GM23338 (cell line): ENCODE results near the gene CPNE2. TPM values are rescaled to one million over a fixed set of nuclear protein-coding genes. Genes with fewer than 3 reads are reported as not detected.

Source experiments
- ATAC-seq: fragments of 200-7000 bp; cut with Tn5 transposase; 3 replicates; pipeline ENCODE4 v1.9.1; 2020
- DNase-seq: peaks from one replicate; pipeline ENCODE4 v3.0.0-alpha.2; 2015; ENCODE audit warnings: low spot score
- H2AFZ ChIP-seq: fragments of 200-600 bp; sonication (generic); 2 replicates; pipeline ENCODE4 v1.8.0; 2016; ENCODE audit warnings: antibody characterized with exemption, mild to moderate bottlenecking, moderate library complexity
- H3F3A ChIP-seq: fragments of 200-600 bp; sonication (generic); replicated peaks from 2 replicates; pipeline ENCODE4 v1.8.0; 2017; ENCODE audit warnings: antibody characterized with exemption, mixed run types, low read depth
- H3K27ac ChIP-seq: fragments of 200-600 bp; sonication (generic); 2 replicates; pipeline ENCODE4 v1.6.1; 2016; ENCODE audit warnings: low read depth
- H3K27me3 ChIP-seq: fragments of 200-600 bp; sonication (generic); 2 replicates; pipeline ENCODE4 v1.8.0; 2016; ENCODE audit warnings: mild to moderate bottlenecking, mixed run types, moderate library complexity; ENCODE audit not compliant: insufficient read depth
- H3K36me3 ChIP-seq: fragments of 200-600 bp; sonication (generic); 2 replicates; pipeline ENCODE4 v1.8.0; 2016; ENCODE audit warnings: mild to moderate bottlenecking; ENCODE audit not compliant: insufficient read depth
- H3K4me1 ChIP-seq: fragments of 200-600 bp; sonication (generic); 2 replicates; pipeline ENCODE4 v1.8.0; 2016; ENCODE audit warnings: mild to moderate bottlenecking, moderate library complexity; ENCODE audit not compliant: insufficient read depth
- H3K4me2 ChIP-seq: fragments of 200-600 bp; sonication (generic); 2 replicates; pipeline ENCODE4 v1.7.1; 2017; ENCODE audit warnings: mixed run types
- H3K4me3 ChIP-seq: fragments of 200-600 bp; sonication (generic); 2 replicates; pipeline ENCODE4 v1.6.1; 2016; ENCODE audit warnings: mixed run types
- H3K79me2 ChIP-seq: fragments of 200-600 bp; sonication (generic); replicated peaks from 2 replicates; pipeline ENCODE4 v1.8.0; 2017; ENCODE audit warnings: mild to moderate bottlenecking; ENCODE audit not compliant: insufficient read depth
- H3K9me2 ChIP-seq: fragments of 200-600 bp; sonication (generic); 2 replicates; pipeline ENCODE4 v1.8.0; 2017; ENCODE audit not compliant: insufficient read depth
- H4K20me1 ChIP-seq: fragments of 200-600 bp; sonication (generic); replicated peaks from 2 replicates; pipeline ENCODE4 v1.8.0; 2017; ENCODE audit warnings: mild to moderate bottlenecking; ENCODE audit not compliant: insufficient read depth
- H3K27ac Mint-ChIP-seq: 2 replicates; pipeline ENCODE4 v1.8.0; 2020; ENCODE audit warnings: inconsistent platforms, mild to moderate bottlenecking, moderate library complexity, mixed read lengths
- H3K27me3 Mint-ChIP-seq: 3 replicates; pipeline ENCODE4 v1.8.0; 2022; ENCODE audit warnings: low read depth, mild to moderate bottlenecking, moderate library complexity, mixed read lengths, inconsistent platforms; ENCODE audit not compliant: insufficient read depth, poor library complexity
- H3K36me3 Mint-ChIP-seq: 3 replicates; pipeline ENCODE4 v1.8.0; 2021; ENCODE audit warnings: low read depth, mild to moderate bottlenecking, inconsistent platforms, moderate library complexity, mixed read lengths
- H3K4me1 Mint-ChIP-seq: 3 replicates; pipeline ENCODE4 v1.8.0; 2020; ENCODE audit warnings: mild to moderate bottlenecking, inconsistent platforms, mixed read lengths
- H3K4me3 Mint-ChIP-seq: 3 replicates; pipeline ENCODE4 v1.8.0; 2021; ENCODE audit warnings: moderate library complexity, mild to moderate bottlenecking, inconsistent platforms, mixed read lengths
- H3K9me3 Mint-ChIP-seq: 3 replicates; pipeline ENCODE4 v1.8.0; 2020; ENCODE audit warnings: moderate library complexity, mild to moderate bottlenecking, inconsistent platforms, mixed read lengths
- CREB1 ChIP-seq: fragments of 250-450 bp; sonication (Bioruptor Pico); IDR thresholded peaks from 2 replicates; pipeline ENCODE4 v1.5.0; 2020; ENCODE audit warnings: low read depth, mild to moderate bottlenecking, moderate library complexity
- CTCF ChIP-seq, 2 experiments: fragments of 200-600 bp in 1 of 2; sonication (generic) in 1 of 2; conservative IDR thresholded peaks; 2 replicates each; pipeline versions ENCODE4 v1.5.1 to v1.6.1; 2016 to 2017; ENCODE audit warnings: antibody characterized with exemption in 2 of 2, low read depth in 2 of 2, mild to moderate bottlenecking in 2 of 2, moderate library complexity in 1 of 2
- ETS1 ChIP-seq: IDR thresholded peaks from 2 replicates; pipeline ENCODE4 v1.6.1; 2016; ENCODE audit warnings: antibody characterized with exemption
- EZH2 ChIP-seq: fragments of 200-600 bp; sonication (generic); IDR thresholded peaks from one replicate; pipeline ENCODE4 v1.8.0; 2017; ENCODE audit warnings: antibody characterized with exemption, mild to moderate bottlenecking, low read depth; ENCODE audit not compliant: unreplicated experiment
- EZH2phosphoT487 ChIP-seq: fragments of 200-600 bp; sonication (generic); IDR thresholded peaks from one replicate; pipeline ENCODE4 v1.8.1; 2018; ENCODE audit warnings: antibody characterized with exemption; ENCODE audit not compliant: unreplicated experiment
- JUNB ChIP-seq: IDR thresholded peaks from one replicate; pipeline ENCODE4 v1.6.1; 2016; ENCODE audit warnings: antibody characterized with exemption; ENCODE audit not compliant: unreplicated experiment
- POLR2AphosphoS5 ChIP-seq: IDR thresholded peaks from 2 replicates; pipeline ENCODE4 v1.6.1; 2016; ENCODE audit warnings: antibody characterized with exemption, low read depth
- REST ChIP-seq: IDR thresholded peaks from one replicate; pipeline ENCODE4 v1.6.1; 2018; ENCODE audit warnings: antibody characterized with exemption; ENCODE audit not compliant: unreplicated experiment
- ZNF114 ChIP-seq: fragments of 250-450 bp; sonication (Bioruptor Pico); IDR thresholded peaks from 2 replicates; pipeline ENCODE4 v1.5.0; 2020; ENCODE audit warnings: mild to moderate bottlenecking, moderate library complexity
- ZNF331 ChIP-seq: fragments of 250-450 bp; sonication (Bioruptor Pico); IDR thresholded peaks from 2 replicates; pipeline ENCODE4 v1.5.0; 2020; ENCODE audit warnings: low read depth, mild to moderate bottlenecking, moderate library complexity
- ZNF462 ChIP-seq: fragments of 250-450 bp; sonication (Bioruptor Pico); IDR thresholded peaks from 2 replicates; pipeline ENCODE4 v1.5.0; 2020; ENCODE audit warnings: mild to moderate bottlenecking, moderate library complexity
- polyA plus RNA-seq: library from polyadenylated mRNA; unstranded; fragments of >200 nt; fragmentation: Nextera tagmentation; extraction: Ambion mirVana; gene quantifications from 2 replicates; pipeline ENCODE4 v1.2.1, GENCODE V29; 2016
- total RNA-seq: library from RNA; depleted of rRNA; stranded (reverse); fragments of >200 nt; shearing (Covaris generic); gene quantifications from 2 replicates; pipeline ENCODE4 v1.2.3, GENCODE V29; 2014

Gene CPNE2
- total and polyA plus RNA-seq, 2 experiments from 2014 or later, result 7.1 to 11.3 TPM

GRCh38 chr16:57152096-57153093, 60.0 kb downstream of the CPNE2 start:
- Histone ChIP-seq H4K20me1 (no peaks in the 10 kb centered on the region), H3K4me3 (no peak overlapping the region), H3K79me2 (no peaks in the 10 kb centered on the region), H3K27ac (peak overlapping the region; percentile 53), H3K4me1 (peaks cover 33% of the 10 kb centered on the region), H3K36me3 (peaks cover 17% of the 10 kb centered on the region), H3K27me3 (no peaks in the 10 kb centered on the region), H3K4me2 (no peak overlapping the region), H2AFZ (no peak overlapping the region), H3F3A (no peaks in the 10 kb centered on the region), H3K9me2 (no peaks in the 10 kb centered on the region)
- Mint-ChIP-seq H3K4me1 (peaks cover 43% of the 10 kb centered on the region), H3K9me3 (no peaks in the 10 kb centered on the region; the same call in 2 of the 3 replicates), H3K27me3 (peaks cover 13% of the 10 kb centered on the region), H3K27ac (peak overlapping the region; percentile 87), H3K36me3 (peaks cover 46% of the 10 kb centered on the region), H3K4me3 (no peak overlapping the region)
- ATAC-seq, result no peak
- DNase-seq, result no peak
- TF ChIP-seq POLR2AphosphoS5 (no peak), ZNF462 (CRISPR knock-in tag) (no peak), CTCF (conservative IDR thresholded peaks at IDR 0.05; ENCODE audit: low read depth in 2 of 2) (no peak), JUNB (no peak), REST (no peak), CREB1 (no peak), EZH2 (no peak), ETS1 (no peak), ZNF114 (CRISPR knock-in tag) (no peak), ZNF331 (CRISPR knock-in tag) (no peak), EZH2phosphoT487 (no peak)
